Osteoblast (primary cell): ENCODE data around the gene MORC4. TPM values are rescaled to one million over a fixed set of nuclear protein-coding genes. Genes with fewer than 3 reads are reported as not detected.

Experiments
- DNase-seq: peaks from one replicate; pipeline ENCODE4 v3.0.0; 2011; ENCODE audit warnings: low spot score, mixed read lengths; ENCODE audit not compliant: insufficient read length; ENCODE audit errors: missing footprints
- H2AFZ ChIP-seq: 2 replicates; pipeline ENCODE4 v1.6.0; 2011; ENCODE audit warnings: mild to moderate bottlenecking, low read length
- H3K27ac ChIP-seq: 2 replicates; pipeline ENCODE4 v1.5.1; 2011; ENCODE audit warnings: mild to moderate bottlenecking, low read depth, low read length, moderate library complexity
- H3K27me3 ChIP-seq: 2 replicates; pipeline ENCODE4 v1.6.0; 2012; ENCODE audit warnings: mild to moderate bottlenecking, control low read depth, inconsistent platforms, low read length, moderate library complexity; ENCODE audit not compliant: insufficient read depth
- H3K36me3 ChIP-seq: 2 replicates; pipeline ENCODE4 v1.5.1; 2011; ENCODE audit warnings: mild to moderate bottlenecking, low read length, control low read depth, moderate library complexity; ENCODE audit not compliant: insufficient read depth
- H3K4me1 ChIP-seq: 2 replicates; pipeline ENCODE4 v1.5.1; 2011; ENCODE audit warnings: mild to moderate bottlenecking, low read length, control low read depth, moderate library complexity; ENCODE audit not compliant: insufficient read depth
- H3K4me2 ChIP-seq: 2 replicates; pipeline ENCODE4 v1.6.0; 2011; ENCODE audit warnings: mild to moderate bottlenecking, low read length; ENCODE audit not compliant: insufficient read depth
- H3K4me3 ChIP-seq: fragments of 200-600 bp; sonication (generic); 3 replicates; pipeline ENCODE4 v1.5.1; 2012; ENCODE audit warnings: mild to moderate bottlenecking, low read length, inconsistent platforms; ENCODE audit not compliant: insufficient read depth
- H3K79me2 ChIP-seq: 2 replicates; pipeline ENCODE4 v1.6.0; 2012; ENCODE audit warnings: mild to moderate bottlenecking, low read length, control low read depth, inconsistent platforms; ENCODE audit not compliant: insufficient read depth
- H3K9me3 ChIP-seq: 2 replicates; pipeline ENCODE4 v1.5.1; 2011; ENCODE audit warnings: low read depth, low read length, control low read depth
- H4K20me1 ChIP-seq: 2 replicates; pipeline ENCODE4 v1.6.0; 2012; ENCODE audit warnings: mild to moderate bottlenecking, low read length, control low read depth; ENCODE audit not compliant: insufficient read depth
- total RNA-seq: library from RNA; depleted of rRNA; stranded (reverse); fragments of >200 nt; gene quantifications from 2 replicates; pipeline ENCODE4 v1.2.3, GENCODE V29; 2012
- TF ChIP-seq, protein P1 (sequence below): IDR thresholded peaks from 2 replicates; pipeline ENCODE4 v1.5.1; 2011; ENCODE audit warnings: mild to moderate bottlenecking, low read depth, low read length, moderate library complexity; ENCODE audit errors: extremely low read depth

MORC4 gene
- total RNA-seq, 1 donor: 39.8 TPM

DNA sequence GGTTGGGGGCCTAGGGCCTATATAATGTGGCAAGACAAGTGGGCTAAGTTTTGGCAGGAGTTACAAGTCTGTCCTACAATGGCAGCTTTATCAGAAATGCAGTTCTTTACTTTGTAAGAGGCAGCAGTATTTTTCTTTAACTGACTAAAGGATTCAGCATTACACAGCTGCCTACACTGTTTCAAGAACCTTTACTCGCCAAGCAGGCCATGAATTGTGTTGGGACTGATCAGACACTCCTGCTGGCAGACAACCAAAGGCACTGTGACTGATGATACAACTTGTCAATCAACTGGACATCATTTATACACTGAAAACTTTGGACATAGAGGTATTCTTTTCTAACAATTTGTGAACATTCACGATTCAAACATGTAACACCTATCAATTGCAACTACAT lies 4.3 kb downstream of the MORC4 start:
- Histone ChIP-seq H3K79me2 (peaks cover 36% of the 10 kb centered on the region), H3K36me3 (no peaks in the 10 kb centered on the region), H3K4me2 (no peak overlapping the region), H3K4me3 (no peak overlapping the region), H3K4me1 (peaks cover 7% of the 10 kb centered on the region), H2AFZ (no peak overlapping the region), H3K27ac (no peak overlapping the region), H4K20me1 (peaks cover 18% of the 10 kb centered on the region), H3K27me3 (no peaks in the 10 kb centered on the region), H3K9me3 (no peaks in the 10 kb centered on the region)
- TF ChIP-seq, protein P1, sequence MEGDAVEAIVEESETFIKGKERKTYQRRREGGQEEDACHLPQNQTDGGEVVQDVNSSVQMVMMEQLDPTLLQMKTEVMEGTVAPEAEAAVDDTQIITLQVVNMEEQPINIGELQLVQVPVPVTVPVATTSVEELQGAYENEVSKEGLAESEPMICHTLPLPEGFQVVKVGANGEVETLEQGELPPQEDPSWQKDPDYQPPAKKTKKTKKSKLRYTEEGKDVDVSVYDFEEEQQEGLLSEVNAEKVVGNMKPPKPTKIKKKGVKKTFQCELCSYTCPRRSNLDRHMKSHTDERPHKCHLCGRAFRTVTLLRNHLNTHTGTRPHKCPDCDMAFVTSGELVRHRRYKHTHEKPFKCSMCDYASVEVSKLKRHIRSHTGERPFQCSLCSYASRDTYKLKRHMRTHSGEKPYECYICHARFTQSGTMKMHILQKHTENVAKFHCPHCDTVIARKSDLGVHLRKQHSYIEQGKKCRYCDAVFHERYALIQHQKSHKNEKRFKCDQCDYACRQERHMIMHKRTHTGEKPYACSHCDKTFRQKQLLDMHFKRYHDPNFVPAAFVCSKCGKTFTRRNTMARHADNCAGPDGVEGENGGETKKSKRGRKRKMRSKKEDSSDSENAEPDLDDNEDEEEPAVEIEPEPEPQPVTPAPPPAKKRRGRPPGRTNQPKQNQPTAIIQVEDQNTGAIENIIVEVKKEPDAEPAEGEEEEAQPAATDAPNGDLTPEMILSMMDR: no peak
- DNase-seq: no peak

DNA sequence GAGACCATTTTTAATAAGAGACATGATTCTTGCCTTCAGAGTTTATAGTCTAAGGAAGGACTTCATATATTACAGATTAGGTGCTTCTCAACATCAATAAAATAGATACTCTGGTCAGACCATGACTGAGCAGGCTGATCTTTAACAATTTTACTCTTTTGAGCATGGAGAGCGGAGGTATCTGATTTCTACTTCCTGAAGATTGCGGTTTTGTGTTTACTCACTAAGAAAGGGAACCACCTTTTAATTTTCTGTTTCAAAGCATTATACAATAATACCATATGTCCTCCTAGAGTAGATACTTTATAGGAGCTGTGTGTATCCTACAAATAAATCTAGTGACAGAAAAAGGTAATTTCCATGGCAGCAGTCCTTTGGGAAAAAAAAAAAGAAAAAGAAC lies 12.5 kb downstream of the MORC4 start:
- DNase-seq: no peak
- no peak overlapping the region for H3K4me3 ChIP-seq
- H2AFZ ChIP-seq: no peak overlapping the region
- H3K4me2 ChIP-seq: no peak overlapping the region
- TF ChIP-seq, protein P1: no peak
- H3K79me2 ChIP-seq: no peaks in the 10 kb centered on the region
- H3K9me3 ChIP-seq: no peaks in the 10 kb centered on the region
- peaks cover 1% of the 10 kb centered on the region for H3K27me3 ChIP-seq
- no peaks in the 10 kb centered on the region for H4K20me1 ChIP-seq
- no peaks in the 10 kb centered on the region for H3K4me1 ChIP-seq
- H3K36me3 ChIP-seq: peaks cover 10% of the 10 kb centered on the region
- no peak overlapping the region for H3K27ac ChIP-seq

DNA sequence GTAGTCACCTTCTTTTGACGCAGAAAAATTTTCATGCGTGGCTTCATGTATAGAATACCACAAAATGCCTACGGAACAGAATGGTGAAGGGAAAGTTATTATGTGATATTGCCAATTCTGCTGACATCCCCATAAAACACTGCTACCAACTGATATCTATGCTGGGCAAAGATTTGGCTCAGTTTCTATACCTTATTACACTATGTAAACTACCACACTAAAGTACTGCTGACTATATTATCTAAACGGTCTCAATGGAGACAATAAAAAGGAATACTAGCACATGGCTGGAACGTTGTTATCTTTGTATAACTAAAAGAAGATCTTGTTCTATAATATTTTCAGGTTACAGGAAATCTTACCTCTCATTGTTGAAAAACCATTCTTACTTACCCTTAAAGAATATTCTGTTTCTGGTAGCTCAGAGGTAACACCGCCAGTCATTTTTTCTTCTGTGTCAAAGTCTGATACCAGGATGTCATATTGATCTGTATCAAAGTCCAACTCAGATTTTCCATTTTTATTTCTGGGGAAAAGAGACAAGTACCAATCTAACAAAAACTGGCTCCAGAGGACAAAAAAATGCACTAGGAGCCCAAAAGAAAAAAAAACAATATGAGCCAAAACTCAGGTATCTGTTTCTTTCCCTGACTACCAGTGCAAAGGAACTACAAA lies 18.9 kb downstream of the MORC4 start:
- Histone ChIP-seq H3K4me1 (no peaks in the 10 kb centered on the region), H3K9me3 (no peaks in the 10 kb centered on the region), H3K27ac (no peak overlapping the region), H2AFZ (no peak overlapping the region), H3K4me2 (no peak overlapping the region), H3K27me3 (peaks cover 9% of the 10 kb centered on the region), H4K20me1 (no peaks in the 10 kb centered on the region), H3K79me2 (no peaks in the 10 kb centered on the region), H3K36me3 (peaks cover 12% of the 10 kb centered on the region), H3K4me3 (no peak overlapping the region)
- TF ChIP-seq, protein P1: no peak
- no peak for DNase-seq

DNA sequence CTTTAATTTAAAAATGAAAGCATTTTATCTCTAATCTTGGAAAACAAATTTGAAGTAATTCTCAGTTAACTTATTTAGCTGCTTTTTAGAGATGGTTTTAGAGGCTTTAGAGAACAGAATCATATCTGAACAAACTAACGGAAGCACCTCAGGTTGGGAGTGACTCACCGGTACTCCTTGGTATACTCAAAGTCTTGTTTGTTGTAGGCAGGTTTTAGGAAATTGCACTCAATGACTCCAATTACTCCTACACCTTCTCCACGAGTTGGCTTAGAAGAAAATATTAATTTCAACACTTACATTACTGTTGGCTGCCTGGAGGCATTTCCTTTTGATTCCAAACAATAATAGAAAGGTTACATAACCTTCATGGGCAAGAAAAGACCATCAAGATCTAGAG lies 23.6 kb downstream of the MORC4 start:
- no peak for DNase-seq
- H3K4me2 ChIP-seq: no peak overlapping the region
- H4K20me1 ChIP-seq: no peaks in the 10 kb centered on the region
- H3K4me3 ChIP-seq: no peak overlapping the region
- no peaks in the 10 kb centered on the region for H3K9me3 ChIP-seq
- H2AFZ ChIP-seq: no peak overlapping the region
- peaks cover 5% of the 10 kb centered on the region for H3K36me3 ChIP-seq
- TF ChIP-seq, protein P1: no peak
- no peaks in the 10 kb centered on the region for H3K4me1 ChIP-seq
- peaks cover 4% of the 10 kb centered on the region for H3K27me3 ChIP-seq
- no peak overlapping the region for H3K27ac ChIP-seq
- no peaks in the 10 kb centered on the region for H3K79me2 ChIP-seq
